Esophagus squamous epithelium (tissue), 4 donors: ENCODE results near the gene DHRS3.

Source experiments
- CTCF ChIP-seq, 6 experiments: fragments of 450-650 bp in 4 of 6; fragments of 200-600 bp in 2 of 6; sonication (generic) in 2 of 6; IDR thresholded peaks; one replicate each; pipeline ENCODE4 v1.5.1; 2016 to 2019; ENCODE audit warnings: antibody characterized with exemption in 6 of 6, mild to moderate bottlenecking in 4 of 6, moderate library complexity in 4 of 6
- POLR2A ChIP-seq, 4 donors: fragments of 450-650 bp; IDR thresholded peaks; one replicate each; pipeline ENCODE4 v1.6.1; 2017; ENCODE audit warnings: antibody characterized with exemption in 4 of 4, mild to moderate bottlenecking in 4 of 4, moderate library complexity in 3 of 4

- TF ChIP-seq CTCF (IDR thresholded peaks at IDR 0.05), result no peak
- TF ChIP-seq POLR2A (IDR thresholded peaks at IDR 0.05), result no peak
Measured at GRCh38 chr1:12546771-12547585, 71.0 kb downstream of the DHRS3 start.
